ENCODE measurements around the gene CCNE1.

The CCNE1 gene

DNA sequence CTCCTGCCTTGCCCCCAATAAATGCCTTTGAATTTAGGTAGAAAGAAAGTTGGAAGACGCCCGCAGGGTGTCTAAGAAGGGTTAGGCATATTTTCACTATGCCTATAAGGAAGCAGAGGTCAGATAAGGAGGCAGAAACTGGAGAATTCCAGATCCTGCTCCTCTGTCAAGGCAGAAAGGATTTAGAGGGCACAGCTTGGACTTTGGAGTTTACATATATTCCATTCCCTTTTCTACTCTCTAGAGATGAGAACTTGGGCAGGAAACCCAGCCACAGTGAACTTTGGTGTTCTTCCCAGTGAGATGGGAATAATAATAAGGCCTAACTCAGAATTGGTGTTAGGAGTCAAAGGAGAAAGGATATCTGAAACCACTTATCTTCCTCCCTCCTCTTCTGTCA is 37.4 kb downstream of the CCNE1 start:
- DNase-seq, result no peak

DNA sequence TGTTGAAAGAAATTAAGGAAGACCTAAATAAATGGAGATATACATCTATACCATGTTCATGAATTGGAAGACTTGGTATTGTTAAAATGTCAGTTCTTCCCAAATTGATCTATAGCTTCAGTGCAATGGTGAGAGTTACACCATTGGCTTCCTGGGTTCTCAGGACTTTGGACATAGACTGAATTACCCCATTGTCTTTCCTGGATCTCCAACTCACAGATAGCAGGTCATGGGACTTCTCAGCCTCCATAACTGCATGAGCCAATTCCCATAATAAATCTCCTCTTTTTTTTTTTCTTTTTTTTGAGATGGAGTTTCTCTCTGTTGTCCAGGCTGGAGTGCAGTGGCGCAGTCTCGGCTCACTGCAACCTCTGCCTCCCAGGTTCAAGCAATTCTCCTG is 38.7 kb downstream of the CCNE1 start:
- DNase-seq, result no peak

DNA sequence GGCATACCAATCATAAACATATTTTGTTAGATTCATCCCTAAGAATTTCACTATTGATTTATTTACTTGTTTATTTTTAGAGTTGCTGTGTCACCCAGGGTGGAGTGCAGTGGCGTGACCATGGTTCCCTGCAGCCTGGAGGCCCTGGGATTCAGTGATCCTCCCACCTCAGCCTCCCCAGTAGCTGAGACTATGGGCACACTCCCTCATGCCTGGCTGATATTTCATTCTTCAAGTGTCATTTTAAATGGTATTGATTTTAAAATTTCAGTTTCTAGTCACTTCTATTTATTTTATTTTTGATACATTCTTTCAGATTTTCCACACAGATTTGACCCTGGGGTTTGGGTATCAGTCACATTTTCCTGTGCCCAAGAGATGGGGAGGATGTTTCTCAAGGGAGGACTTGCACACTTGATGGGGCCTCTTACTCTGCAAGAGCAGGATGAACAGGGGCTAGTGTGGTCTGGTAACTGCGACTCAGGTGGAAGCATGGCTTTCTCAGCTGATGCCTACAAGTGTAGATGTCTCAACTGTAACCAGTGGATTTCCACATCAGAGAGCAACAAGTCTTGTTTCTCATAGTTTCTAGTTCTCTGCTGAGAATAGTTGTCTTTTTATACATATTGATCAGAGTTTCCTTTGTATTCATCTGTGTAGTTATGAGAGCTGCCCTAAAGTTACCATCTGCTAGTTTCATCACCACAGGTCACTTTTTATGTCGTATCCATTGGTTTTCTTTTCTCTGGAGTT is 40.2 kb downstream of the CCNE1 start:
- DNase-seq, result no peak

DNA sequence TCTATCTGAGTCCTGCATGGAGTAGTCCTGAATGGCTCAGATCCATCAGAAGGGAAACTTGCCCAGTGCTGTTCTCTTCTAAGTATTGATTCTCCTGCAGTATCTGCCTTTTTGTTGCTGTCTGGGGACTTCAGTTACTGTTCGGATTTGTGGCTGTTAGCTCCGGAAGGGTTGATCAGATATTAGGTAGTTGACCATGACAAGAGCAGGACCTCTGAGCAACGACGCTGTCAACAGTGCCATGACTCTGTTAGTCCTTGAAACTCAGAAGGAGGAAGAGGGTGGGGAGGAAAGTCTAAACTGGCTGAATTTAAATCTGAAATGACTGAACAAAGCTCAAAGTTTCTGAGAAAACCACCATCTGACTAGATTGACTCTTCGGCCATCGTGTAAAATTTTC is 42.2 kb downstream of the CCNE1 start:
- DNase-seq, result no peak

DNA sequence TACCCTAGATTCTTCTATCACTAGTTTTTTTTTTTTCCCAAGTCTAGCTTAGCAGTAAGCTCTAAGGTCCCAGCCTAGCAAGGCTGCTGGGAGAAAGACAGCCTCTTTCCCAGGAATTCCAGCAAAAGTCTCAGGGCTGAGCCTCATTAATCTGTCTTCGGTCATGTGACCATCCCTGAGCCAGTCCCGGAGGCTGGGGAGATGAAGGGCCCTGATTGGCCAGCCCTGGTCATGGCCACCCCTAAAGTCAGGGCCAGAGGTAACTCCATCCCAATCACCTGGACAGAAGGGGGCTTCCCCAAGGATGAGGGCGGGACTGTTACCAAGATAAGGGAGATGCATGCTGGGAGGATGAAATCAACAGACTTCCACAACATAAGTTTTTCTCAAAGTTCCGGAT is 43.3 kb downstream of the CCNE1 start:
- no peak for DNase-seq

DNA sequence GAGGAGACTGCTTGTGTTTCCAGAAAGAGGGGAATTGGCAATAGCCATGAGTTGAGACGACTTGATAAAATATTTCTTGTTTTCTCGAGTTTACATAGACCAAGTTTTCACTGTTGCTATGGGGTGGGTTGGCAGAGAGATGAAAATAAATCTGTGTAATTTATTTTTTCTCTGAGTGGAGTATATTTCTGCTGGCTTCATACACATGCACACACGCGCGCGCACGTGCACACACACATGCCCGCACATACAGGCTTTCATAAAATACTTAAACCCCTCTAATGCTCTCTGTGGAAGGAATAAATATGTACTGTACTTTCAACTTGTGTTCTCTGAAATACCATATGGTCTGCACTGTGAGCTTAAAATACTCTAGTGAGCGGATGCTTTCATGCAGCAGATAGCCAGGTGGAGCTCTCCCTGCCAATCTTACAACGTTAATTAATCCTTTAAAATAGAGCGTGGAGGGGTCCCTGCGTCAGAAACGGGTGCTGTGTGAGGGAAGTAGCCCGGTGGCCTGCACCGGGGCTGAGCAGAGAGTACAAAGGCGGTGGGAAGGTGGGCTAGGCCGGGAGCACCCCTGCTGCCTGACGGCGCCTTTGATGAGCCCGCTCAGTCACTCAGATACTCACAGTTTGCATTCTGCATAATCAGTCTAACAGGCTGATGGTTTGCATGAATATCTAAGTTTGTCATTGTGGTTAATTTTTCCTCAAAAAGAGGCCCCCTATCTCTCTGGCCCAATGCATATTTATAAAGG is 44.1 kb downstream of the CCNE1 start:
- no peak for DNase-seq

DNA sequence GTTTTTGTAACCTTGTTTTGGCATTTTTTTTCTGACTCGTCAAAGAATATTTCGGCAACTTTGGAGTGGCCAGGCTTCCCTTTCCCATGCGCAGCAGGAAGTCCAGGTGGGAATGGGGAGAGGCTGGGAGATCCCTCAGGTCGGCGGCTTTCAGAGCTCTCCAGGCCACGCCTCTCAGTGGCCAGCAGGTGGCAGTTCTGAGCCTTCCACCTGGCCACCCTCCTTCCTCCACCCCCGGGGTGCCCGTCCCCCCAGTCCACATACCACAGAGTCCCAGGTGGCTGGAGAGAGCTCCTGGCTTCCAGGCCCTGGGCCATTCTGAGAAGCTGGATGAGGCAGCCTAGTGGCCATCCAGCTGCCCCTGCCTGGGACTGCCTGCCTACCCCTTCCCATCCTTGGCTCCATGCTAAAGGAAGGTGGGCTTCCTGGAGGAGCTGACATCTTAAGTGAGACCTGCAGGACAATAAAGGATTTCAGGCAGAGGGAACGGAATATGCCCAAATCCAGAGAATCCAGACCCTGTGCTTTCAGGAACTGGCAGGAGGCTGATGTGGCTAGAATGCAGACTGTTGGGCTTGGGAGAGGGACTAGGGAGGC is 46.3 kb downstream of the CCNE1 start:
- DNase-seq, result no peak

DNA sequence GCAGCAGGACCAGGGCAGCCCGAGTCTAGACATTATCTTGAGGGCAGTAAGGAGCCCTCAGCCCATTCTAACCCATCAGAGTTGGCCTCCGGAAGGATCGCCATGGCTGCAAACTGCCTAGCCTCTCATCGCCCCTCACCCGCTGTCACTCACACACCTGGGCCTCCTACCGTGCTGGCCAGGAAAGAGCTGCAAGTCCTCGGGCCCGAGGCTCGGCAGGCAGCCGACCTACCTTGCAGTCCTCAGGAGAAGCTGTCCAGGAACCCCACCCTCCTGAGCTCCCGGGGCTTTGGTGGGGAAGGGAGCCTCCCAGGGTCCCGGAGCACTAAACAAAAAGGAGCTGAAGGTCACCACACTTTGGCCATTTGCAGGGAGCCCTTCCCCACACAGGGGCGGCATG is 46.8 kb downstream of the CCNE1 start:
- DNase-seq, result no peak

DNA sequence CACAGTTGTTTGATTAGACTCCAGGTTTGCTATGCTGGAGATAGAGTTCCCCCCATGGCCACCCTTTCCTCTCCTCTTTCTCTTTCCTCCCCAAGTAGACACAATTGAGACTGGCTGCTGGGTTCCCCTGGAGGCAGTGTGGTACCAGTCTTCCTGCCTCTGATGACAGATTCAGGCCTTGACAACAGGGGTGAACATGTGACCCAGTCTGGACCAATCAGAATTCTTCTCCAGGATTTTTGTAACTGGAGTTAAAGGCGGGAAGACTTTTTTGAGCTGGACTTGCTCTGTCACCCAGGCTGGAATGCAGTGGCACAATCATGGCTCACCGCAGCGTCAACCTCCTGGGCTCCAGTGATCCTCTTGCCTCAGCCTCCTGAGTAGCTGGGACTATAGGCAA is 48.7 kb downstream of the CCNE1 start:
- no peak for DNase-seq

DNA sequence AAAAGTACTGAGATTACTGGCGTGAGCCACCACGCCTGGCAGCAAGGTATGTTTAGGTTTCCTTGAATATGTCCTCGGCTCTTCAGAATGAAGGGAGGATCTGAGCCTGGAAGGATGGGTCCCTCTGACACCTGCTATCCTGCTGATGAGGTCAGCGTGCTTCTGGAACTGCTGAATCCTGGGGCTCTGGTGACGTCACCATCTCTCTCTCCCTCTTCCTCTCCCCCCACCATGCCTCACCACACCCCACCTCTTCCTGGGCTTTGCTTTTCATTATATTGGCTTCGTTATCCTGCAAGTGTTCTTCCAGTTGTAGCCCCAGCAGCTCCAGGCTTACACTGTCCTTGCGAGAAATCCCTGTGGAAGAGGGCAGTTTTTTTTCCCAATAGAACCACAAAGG is 49.8 kb downstream of the CCNE1 start:
- no peak for DNase-seq

DNA sequence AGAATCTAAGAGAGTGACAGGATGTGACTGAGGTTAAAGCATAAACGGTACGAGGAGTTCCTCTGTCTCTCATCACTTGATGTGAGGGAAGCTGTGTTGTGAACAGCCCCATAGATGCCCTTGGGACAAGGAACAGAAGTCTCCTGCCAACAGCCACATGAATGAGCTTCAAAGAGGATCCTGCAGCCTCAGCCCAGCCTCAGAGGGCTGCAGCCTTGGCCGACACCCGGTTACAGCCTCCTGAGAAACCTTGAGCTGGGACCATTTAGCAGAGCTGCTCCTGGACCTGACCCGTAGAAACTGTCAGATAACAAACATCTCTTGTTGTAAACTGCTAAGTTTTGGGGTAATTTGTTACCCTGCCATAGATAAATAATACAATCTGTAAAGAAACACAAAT is 54.2 kb downstream of the CCNE1 start:
- no peak for DNase-seq

DNA sequence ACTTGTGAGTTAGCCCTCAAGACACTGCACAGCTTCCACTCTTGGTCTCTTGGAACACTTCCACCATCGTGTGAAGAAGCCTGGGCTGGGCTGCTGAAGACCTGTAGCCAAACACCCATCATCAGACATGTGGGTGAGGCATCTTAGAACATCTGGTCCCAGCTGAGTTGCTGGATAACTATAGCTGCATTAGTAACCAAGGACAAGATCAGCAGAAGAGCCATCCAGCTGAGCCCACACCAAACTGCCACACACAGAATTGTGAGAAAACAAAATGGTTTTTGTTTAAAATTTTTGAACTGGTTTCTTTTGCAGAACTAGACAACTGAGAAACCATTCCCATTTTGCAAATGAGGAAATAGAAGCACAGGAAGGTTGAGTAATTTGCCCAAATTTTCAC is 56.2 kb downstream of the CCNE1 start:
- DNase-seq, result no peak

DNA sequence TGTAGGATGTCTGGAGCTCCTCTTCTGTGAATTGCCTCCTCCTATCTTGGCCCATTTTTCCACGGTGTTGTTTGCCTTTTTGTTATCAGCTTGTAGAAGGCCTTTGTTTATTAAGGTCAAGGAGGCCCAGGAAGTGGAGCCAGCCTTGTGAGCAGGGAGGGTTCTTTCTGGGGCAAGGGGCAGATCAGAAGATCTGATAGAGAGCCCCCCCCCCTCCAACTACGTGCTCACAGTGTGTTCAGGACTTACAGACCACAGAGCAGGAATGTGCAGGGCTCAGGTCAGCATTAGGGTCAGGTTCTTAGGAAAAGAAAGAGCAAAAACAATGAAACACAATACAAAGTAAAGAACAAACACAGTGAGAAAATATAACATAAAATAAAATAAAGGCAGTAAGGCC is 59.4 kb downstream of the CCNE1 start:
- no peak for DNase-seq

DNA sequence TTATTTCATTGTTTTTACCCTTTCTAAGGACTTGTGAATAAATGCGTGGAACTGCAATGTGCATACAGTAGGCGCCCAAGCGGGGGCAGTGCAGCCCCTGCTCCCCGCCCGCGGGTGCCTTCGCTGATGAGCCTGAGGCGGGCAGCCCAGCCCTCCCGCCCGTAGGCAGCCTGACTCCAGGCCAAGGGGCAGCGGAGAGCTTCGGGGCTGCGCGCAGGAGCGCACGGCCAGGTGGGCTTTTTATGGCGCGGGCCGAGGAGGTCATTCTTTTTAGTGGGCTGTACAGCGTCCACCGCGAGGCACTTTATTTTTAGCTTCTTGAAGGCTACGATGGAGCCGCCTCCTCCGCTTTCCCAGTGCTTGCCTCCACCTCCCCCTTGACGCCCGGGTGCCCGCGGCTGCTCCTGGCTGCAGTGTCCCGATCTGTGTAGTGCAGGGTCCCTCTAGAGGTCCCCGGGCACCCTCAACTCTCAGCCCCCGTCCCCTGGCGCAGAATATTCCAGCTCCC is 60.5 kb downstream of the CCNE1 start:
- no peak for DNase-seq

DNA sequence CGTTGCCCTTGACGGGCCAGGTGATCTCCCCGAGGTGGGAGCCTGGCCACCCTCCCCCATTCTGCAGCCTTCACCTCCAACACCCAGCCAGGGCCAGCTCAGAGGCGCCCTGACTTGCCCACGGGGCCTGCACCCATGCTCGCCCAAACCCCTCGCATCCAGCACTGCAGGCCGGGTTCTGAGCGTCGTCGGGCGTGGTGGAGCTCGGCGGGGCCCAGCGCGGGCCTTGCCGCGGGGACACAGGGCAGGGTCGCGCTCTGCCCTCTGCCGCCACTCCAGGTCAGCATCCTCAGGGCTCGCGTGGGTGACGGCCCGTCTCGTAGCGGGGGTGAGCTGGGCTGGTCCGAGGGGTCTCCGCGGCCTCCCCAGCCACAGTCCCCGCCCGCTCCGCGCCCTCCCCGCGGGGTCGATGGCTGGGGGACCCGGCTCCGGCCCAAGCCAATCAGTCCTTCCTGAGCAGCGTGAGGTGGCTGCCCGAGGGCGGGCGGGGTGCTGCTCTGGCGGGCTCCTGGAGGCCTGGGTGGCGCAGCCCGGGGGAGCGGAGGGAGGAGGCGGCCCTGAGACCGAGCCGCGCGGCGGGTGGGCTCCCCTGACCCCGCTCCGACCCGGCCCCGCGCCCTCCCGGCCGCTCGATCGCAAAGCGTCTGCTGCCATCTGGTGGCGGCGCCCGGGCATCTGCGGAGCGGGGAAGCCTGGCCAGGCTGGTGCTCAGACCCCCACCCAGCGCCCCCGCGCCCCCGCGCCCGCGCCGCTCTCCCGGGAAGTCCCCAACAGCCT is 61.4 kb downstream of the CCNE1 start:
- no peak for DNase-seq
